Left ventricle myocardium inferior (tissue), 1 donor: Measurements from ENCODE around the gene ROR1. TPM values are rescaled to one million over a fixed set of nuclear protein-coding genes. Genes with fewer than 3 reads are reported as not detected.

Experiments used
- DNase-seq: peaks from one replicate; pipeline ENCODE4 v3.0.0-alpha.2; 2020
- H3K27ac ChIP-seq: fragments of 200-600 bp; replicated peaks from 2 replicates; pipeline ENCODE4 v1.8.0; 2021
- H3K27me3 ChIP-seq: fragments of 200-600 bp; 2 replicates; pipeline ENCODE4 v1.8.0; 2021; ENCODE audit warnings: low read depth
- H3K36me3 ChIP-seq: fragments of 200-600 bp; 2 replicates; pipeline ENCODE4 v1.8.0; 2021
- H3K4me1 ChIP-seq: fragments of 200-600 bp; 2 replicates; pipeline ENCODE4 v1.8.0; 2021
- H3K4me3 ChIP-seq: fragments of 200-600 bp; 2 replicates; pipeline ENCODE4 v1.8.0; 2021; ENCODE audit warnings: mild to moderate bottlenecking, moderate library complexity
- H3K9me3 ChIP-seq: fragments of 200-600 bp; replicated peaks from 2 replicates; pipeline ENCODE4 v1.8.0; 2021
- intact Hi-C: fragments of 100-400 bp; cut with micrococcal nuclease; formaldehyde crosslinking; loops from one replicate; pipeline ENCODE4 v1.11.0; 2022
- total RNA-seq: library from RNA; stranded (reverse); fragmentation: NEBNext Ultra II Directional; extraction: Animal tissue kit (Norgen Biotek cat#: 25700); gene quantifications from one replicate; pipeline ENCODE4 v1.2.1, GENCODE V29; 2021
- TF ChIP-seq, protein P1 (sequence below): fragments of 200-600 bp; IDR thresholded peaks from 2 replicates; pipeline ENCODE4 v1.8.0; 2021; ENCODE audit warnings: antibody characterized with exemption, mild to moderate bottlenecking, borderline replicate concordance
- donor health status: DM: no; HTN: yes; CAD: no; lungs with severe emphysema.

ROR1 gene
- total RNA-seq, 1 donor from 2014 or later: 14.0 TPM

DNA sequence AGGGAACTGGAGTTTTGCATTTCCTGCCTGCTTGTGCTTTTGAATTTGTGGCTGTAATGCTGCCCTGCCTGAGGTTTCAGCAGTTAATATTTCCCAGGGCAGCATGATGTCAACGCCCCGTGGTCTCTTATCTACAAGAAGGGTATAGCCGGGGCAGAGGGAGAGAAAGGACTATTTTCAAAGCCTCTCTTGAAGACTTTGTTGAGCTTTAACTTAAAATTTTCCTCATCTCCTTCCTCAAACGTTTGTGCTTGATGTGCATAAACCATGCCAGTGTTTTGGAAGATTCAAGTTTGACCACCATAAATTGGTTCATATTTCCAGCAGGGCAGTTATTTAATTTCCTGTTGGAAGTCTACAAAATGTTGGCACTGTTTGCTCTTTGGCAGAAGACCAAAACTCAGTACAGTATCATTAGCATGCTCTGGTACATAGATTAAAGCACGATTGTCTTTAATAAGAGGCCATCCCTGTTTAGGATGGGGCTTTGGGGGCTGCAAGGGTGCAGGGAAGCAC lies 43.4 kb downstream of the ROR1 start:
- intact Hi-C loops: no loop called here
- H3K36me3 ChIP-seq: no peaks in the 10 kb centered on the region
- H3K27ac ChIP-seq: no peak overlapping the region
- TF ChIP-seq, protein P1, sequence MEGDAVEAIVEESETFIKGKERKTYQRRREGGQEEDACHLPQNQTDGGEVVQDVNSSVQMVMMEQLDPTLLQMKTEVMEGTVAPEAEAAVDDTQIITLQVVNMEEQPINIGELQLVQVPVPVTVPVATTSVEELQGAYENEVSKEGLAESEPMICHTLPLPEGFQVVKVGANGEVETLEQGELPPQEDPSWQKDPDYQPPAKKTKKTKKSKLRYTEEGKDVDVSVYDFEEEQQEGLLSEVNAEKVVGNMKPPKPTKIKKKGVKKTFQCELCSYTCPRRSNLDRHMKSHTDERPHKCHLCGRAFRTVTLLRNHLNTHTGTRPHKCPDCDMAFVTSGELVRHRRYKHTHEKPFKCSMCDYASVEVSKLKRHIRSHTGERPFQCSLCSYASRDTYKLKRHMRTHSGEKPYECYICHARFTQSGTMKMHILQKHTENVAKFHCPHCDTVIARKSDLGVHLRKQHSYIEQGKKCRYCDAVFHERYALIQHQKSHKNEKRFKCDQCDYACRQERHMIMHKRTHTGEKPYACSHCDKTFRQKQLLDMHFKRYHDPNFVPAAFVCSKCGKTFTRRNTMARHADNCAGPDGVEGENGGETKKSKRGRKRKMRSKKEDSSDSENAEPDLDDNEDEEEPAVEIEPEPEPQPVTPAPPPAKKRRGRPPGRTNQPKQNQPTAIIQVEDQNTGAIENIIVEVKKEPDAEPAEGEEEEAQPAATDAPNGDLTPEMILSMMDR: no peak
- H3K4me1 ChIP-seq: peaks cover 74% of the 10 kb centered on the region
- DNase-seq: no peak
- H3K4me3 ChIP-seq: no peak overlapping the region
- H3K27me3 ChIP-seq: no peaks in the 10 kb centered on the region
- H3K9me3 ChIP-seq: no peaks in the 10 kb centered on the region

DNA sequence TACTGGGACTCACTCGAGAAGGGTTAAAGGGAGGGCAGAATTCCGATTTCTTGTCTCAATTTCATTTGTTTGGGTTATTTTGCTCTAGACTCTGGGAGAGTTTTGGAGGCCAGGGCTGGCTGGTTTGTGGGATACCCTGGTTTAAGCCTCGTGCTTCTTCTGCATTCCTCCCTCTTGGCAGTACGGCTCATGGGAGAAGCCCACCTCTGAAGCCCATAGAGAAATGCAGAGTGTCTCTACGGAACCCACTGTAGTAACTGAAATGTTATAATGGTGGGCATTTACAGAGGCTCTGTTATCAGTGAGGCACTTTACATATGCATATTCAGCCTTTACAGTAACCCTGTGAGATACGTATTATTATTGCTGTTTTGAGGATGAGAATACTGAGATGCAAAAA lies 43.9 kb downstream of the ROR1 start:
- Histone ChIP-seq H3K36me3 (no peaks in the 10 kb centered on the region), H3K4me1 (peaks cover 74% of the 10 kb centered on the region), H3K9me3 (no peaks in the 10 kb centered on the region), H3K27me3 (no peaks in the 10 kb centered on the region), H3K4me3 (no peak overlapping the region), H3K27ac (no peak overlapping the region)
- TF ChIP-seq, protein P1: no peak
- no peak for DNase-seq
- intact Hi-C loops: no loop called here

DNA sequence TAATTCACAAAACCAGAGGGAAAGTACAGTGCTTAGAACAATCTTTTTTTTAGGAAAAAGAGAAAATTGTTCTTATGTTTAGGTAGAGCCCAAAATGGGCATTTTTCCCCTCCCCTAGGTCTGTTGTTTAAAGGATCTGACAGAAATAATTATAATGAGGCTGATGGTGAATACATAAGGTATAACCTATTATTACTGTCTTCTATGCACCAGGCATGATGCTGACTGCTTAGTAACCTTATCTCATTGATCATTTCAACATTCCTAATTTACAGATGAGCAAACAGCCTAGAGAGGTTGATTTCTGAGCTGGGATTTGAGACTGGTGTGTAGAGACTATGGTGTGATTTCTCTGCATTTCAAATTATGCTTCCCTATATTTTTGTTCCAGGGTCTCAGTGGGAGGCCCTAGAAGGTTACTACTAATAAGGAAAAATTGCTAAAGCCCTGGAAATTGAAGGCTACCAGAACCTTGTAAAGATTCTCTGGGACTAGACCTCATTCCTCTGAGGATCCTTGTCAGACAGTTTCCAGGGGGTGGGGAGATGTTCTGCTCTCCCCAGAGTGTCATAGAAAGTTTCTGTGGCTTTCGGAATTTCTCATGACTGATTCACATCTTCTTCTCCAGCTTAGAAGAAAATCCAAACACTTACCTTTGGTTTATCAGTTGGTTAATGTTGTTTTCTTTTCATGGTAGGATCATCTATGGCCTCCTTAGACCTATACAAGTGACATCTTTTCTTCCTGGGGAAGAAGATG lies 44.9 kb downstream of the ROR1 start:
- Histone ChIP-seq H3K4me1 (peaks cover 66% of the 10 kb centered on the region), H3K4me3 (no peak overlapping the region), H3K27me3 (no peaks in the 10 kb centered on the region), H3K27ac (no peak overlapping the region), H3K36me3 (no peaks in the 10 kb centered on the region), H3K9me3 (no peaks in the 10 kb centered on the region)
- TF ChIP-seq, protein P1: no peak
- intact Hi-C loops: no loop called here
- DNase-seq: no peak

DNA sequence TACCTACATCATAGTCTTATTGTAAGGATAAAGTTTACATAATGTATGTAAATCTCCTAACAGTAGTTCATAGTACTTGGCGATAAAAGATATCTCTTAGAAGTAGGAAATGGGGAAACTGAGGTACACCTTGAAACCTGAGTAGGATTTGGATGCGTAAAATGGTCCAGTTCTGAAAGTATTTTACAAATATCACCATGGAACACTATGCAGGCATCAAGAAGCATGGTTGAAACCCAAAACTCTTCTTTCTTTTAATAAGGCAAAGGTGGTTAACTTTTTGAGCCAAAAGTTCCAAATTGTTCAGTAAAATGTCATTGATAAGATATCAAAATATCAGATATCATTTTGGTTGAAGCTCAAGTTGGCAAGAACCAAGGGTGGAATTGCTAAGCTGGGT lies 46.0 kb downstream of the ROR1 start:
- no peaks in the 10 kb centered on the region for H3K27me3 ChIP-seq
- no peaks in the 10 kb centered on the region for H3K9me3 ChIP-seq
- H3K27ac ChIP-seq: no peak overlapping the region
- TF ChIP-seq, protein P1: no peak
- no peak overlapping the region for H3K4me3 ChIP-seq
- intact Hi-C loops: no loop called here
- H3K4me1 ChIP-seq: peaks cover 56% of the 10 kb centered on the region
- no peak for DNase-seq
- H3K36me3 ChIP-seq: no peaks in the 10 kb centered on the region

DNA sequence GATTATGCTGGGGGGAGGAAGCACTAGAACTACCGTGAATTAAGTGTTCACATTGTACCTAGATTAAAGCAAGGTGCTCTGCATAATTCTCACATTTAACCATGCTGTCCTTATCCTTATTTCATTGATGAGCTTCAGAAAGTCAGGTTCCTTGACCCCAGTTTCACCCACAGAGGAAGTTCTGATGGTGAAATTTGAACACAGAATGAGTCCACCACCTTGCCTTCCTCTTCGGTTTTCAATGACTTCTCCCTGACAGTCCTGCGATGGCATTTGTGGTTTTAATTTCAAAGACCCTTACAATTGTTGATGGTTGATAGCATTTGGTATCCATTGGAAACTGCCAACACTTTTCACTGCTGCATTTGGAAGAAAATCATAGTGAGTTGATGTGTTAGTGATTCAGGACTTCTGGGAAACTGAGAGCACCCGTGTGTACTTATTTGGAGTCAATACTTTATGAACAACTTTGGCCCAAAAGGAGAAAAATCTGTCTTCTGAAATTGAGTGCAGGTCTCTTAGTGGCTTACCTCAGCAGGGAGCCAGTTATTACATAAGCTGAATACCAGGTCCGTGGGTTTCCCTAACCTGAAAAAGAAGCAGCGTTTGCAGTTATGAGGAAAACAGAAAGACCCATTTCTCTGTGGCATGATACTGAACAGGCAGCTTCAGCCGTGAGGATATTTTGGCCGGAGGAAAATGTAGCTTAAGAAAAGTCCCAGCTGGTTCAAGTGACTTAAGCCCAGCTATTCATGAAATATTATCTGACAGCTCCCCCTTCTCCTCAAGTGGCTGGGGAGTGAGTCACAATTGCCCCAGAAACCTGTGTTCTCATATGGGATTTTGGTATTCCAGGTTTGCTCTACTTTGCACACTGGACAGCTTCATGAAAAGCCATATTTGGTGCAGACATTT lies 47.5 kb downstream of the ROR1 start:
- TF ChIP-seq, protein P1: no peak
- H3K36me3 ChIP-seq: no peaks in the 10 kb centered on the region
- no peak overlapping the region for H3K27ac ChIP-seq
- no peak overlapping the region for H3K4me3 ChIP-seq
- intact Hi-C loops: no loop called here
- no peaks in the 10 kb centered on the region for H3K9me3 ChIP-seq
- no peaks in the 10 kb centered on the region for H3K27me3 ChIP-seq
- H3K4me1 ChIP-seq: peaks cover 40% of the 10 kb centered on the region
- no peak for DNase-seq
